Mucosa of gallbladder (tissue), 1 donor: Measurements from ENCODE around the gene CDC42EP4. TPM values are rescaled to one million over a fixed set of nuclear protein-coding genes. Genes with fewer than 3 reads are reported as not detected.
"Not testable (repeated sequence)": the region's sequence is repeated elsewhere in the genome, so short reads cannot be mapped to it uniquely, and the experiment has no call there.

ENCODE experiments used
- DNase-seq: peaks from one replicate; pipeline ENCODE4 v3.0.0-alpha.2; 2020; ENCODE audit warnings: low spot score
- total RNA-seq: library from RNA; stranded (reverse); gene quantifications from one replicate; pipeline ENCODE4 v1.2.1, GENCODE V29; 2021
- donor health status: DM: no; HTN: no; CAD: no.

CDC42EP4 gene
- total RNA-seq, 1 donor from 2014 or later = 77.6 TPM

GRCh38 chr17:73280191-73280590 lies 31.6 kb downstream of the CDC42EP4 start:
- no peak for DNase-seq

DNA sequence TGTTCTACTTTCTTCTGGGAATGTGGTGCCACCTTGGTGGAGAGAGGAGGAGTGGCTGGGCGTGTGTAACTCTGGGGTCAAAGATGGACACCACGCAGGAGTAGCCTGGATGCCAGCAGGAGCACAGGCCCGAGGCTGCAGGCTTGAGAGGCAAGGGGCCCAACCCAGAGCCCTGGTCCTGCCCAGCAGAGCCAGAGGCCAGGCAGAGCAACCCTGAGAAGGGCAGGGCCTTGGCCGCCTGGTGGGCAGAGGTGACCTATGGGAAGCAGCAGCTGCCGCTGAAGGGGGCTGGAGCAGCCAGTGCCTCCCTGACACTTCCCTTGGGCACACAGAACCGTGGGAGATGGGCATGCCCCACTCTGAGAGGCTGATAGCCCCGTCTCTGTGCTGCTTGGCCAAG lies 32.1 kb downstream of the CDC42EP4 start:
- DNase-seq = no peak

DNA sequence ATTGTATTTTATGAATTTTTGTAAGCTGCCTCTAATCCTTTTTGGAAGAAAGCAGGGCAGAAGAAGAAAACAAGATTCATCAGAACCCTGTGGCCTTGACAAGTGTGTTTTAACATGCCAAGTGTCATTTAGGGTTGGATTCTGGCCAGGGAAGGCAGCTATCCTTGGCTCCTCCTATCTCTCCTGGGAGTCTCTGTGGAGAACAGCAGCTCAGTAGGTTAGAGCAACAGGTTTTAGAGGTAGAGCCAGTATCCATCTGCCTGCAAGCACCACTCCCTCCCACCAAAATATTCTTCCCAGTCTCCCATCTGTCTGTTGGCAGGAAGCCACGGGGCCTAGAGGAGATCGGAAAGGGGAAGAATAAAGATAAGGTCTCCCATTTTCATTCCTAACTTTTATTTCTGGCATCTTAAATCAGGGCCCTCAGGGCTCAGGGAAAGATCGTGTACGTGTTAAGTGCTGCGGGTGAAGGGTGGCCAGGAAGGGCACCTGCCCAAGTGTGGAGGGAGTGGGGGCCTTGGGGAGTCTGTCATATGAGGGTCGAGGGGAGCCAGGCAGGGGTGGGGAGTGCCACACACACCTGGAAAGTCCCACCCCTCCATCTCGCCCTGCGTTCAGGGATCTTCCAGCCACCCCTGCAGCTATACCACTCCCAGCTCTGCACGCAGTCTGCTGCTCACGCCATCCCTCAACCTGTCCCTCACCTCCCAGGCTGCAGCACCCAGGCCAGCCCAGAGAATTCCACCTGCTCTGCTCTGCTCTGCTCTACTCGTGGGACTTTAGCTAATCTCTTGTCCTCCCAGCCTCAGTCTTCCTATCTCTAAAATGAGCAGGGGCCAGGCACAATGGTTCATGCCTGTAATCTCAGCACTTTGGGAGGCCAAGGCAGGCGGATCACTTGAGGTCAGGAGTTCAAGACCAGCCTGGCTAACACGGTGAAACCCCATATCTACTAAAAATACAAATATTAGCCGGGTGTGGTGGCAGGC lies 33.0 kb downstream of the CDC42EP4 start:
- no peak for DNase-seq

GRCh38 chr17:73278049-73278464 lies 33.7 kb downstream of the CDC42EP4 start:
- no peak for DNase-seq

- DNase-seq = no peak
Measured at GRCh38 chr17:73274490-73274889, 37.3 kb downstream of the CDC42EP4 start.

GRCh38 chr17:73272906-73273218 lies 38.9 kb downstream of the CDC42EP4 start:
- DNase-seq = no peak

- no peak for DNase-seq
Measured at GRCh38 chr17:73271072-73271471, 40.7 kb downstream of the CDC42EP4 start.

DNA sequence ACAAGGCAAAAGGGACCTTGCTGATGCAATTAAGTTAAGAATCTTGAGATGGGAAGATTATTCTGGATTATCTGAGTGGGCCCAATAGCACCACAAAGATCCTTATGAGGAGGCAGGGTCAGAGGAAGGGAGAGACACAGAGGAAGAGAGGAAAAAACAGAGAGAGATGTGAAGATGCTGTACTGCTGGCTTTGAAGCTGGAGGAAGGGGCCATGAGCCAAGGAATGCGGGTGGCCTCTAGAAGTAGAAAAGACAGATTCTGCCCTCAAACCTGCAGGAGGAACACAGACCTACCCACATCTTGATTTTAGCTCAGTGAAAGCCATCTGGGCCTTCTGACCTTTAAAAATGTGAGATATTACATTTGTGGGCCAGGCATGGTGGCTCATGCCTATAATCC lies 42.0 kb downstream of the CDC42EP4 start:
- DNase-seq = no peak

DNA sequence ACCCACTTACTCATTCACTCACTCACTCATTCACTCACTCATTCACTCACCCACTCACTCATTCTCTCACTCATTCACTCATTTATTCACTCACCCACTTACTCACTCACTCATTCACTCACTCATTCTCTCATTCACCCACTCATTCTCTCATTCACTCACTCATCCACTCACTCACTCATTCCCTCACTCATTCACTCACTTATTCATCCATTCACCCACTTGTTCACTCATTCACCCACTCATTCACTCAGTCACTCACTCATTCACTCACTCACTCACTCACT lies 42.5 kb downstream of the CDC42EP4 start:
- DNase-seq = no peak

DNA sequence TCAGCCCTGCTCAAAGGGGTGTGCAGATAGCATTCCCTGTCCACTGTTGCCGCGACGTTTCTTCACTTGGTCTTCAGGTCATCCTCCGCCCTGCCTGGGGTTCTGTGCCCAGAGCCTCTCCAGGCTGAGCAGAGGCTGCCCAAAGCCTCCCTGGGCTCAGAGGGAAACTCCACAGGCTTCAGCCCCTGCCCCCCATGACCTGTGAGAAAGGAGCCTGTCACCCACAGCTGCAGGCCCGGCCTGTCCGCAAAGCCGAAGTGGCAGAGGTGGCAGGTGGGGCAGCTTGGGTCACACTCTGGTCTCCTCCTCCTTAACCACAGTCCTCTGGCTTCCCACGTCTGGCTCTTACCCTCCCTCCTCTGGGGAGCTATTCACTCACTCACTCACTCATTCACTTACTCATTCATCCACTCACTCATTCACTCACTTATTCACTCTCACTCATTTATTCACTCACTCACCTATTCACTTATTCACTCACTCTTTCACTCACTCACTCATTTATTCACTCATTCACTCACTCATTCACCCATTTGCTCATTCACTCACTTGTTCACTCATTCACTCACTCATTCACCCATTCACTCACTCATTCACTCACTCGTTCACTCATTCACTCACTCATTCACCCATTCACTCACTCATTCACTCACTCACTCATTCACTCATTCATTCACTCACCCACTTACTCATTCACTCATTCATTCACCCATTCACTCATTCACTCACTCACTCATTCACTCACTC lies 43.0 kb downstream of the CDC42EP4 start:
- no peak for DNase-seq

GRCh38 chr17:73267648-73268537 lies 43.9 kb downstream of the CDC42EP4 start:
- no peak for DNase-seq

DNA sequence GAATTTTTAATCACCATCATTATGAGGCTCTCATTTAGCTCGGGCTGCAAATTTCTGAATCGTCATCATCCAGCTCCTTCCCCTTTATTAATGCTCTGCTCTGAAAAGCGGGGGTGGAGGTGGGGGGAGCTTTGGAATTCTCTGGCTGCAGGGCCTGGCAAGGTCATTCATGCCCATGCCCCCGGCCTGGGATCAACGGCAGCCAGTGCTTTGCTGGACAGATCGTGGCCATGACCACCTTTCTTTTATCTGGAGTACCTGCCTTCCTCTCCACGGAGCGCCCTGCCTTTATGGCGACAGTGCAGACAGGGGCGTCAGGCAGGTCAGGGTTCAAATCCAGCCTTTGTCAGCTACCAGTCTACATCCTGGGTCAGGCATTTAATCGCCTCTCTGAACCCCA lies 45.0 kb downstream of the CDC42EP4 start:
- no peak for DNase-seq

DNA sequence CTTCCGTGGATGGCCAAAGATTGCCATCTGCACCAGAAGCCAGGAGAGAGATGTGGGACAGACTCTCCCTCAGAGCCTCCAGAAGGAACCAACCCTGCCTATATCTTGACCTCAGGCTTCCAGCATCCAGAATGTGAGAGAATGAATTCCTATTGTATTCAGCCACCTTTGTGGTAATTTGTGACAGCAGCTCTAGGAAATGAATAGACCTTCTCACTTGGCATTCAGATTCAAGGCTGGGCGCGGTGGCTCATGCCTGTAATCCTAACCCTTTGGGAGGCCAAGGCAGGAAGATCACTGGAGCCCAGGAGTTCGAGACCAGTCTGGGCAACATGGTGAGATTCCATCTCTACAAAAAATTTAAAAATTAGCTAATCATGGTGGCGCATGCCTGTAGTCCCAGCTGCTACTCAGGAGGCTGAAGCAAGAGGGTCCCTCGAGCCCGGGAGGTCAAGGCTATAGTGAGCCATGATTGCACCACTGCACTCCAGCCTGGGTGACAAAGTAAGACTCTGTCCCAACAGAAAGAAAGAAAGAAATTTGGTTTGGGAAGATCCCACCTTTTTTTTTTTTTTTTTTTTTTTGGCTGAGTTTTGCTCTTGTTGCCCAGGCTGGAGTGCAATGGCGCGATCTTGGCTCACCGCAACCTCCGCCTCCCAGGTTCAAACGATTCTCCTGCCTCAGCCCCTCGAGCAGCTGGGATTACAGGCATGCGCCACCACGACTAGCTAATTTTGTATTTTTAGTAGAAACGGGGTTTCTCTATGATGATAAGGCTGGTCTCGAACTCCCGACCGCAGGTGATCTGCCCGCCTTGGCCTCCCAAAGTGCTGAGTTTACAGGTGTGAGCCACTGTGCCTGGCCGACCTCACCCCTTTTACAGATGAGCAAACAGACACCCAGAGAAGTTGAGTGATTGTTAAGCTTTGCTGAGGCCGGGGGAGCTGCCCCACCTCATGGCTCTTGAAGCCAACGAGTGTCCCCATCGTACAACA lies 45.9 kb downstream of the CDC42EP4 start:
- no peak for DNase-seq

DNA sequence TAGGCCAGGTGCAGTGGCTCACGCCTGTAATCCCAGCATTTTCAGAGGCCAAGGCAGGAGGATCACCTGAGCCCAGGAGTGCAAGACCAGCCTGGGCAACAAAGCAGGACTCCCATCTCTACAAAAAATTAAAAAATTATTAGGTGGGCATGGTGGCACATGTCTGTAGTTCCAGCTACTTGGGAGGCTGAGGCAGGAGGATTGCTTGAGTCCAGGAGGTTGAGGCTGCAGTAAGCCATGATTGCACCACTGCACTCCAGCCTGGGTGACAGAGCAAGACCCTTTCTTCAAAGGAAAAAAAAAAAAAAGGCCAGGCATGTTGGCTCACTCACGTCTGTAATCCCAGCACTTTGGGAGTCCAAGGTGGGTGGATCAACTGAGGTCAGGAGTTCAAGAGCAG lies 47.4 kb downstream of the CDC42EP4 start:
- DNase-seq = not testable (repeated sequence)

DNA sequence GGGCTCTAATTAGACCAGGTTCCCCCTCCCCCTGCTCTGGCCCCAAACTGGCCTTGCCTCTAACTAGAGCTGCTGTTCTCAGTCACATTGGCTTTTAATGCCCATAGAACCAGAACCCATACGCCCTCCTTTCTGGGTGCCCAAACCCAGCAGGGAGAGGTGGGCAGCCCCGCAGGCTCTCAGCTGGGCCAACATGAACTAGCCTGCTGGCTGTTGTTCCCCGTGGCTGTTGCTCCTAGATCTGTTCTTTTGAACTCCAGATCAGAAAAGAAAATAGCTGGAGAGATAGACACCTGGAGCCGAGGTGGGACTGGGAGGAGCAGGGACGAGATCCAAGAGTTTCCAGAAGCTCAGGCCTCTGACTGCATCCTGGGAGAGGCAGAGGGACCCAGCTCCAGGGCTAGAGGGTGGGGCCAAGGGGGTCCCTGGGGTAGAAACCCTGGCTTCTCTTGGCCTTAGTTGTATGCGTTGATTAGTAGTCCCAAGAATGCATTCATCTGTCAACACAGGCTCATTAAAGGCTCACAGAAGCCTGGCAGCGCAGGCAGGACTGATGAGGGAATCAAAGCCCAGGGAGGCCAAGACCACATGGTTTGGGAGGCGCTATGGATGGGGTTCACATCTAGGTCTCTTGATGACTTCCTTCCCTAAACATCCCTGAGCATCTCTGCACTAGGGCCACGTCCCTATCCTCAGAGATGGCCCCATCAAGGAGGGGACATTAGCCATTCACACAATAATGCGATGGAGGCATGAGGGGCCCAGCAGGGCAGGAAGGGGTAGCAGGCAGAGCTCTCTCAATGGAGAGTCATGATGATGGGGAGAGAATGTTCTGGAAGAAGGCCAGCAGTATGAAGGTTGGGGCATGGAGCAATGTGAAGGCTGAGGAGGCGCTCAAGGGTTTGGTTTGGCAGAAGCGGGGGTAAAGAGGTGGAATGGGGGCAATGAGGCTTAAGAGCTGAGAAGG lies 48.8 kb downstream of the CDC42EP4 start:
- no peak for DNase-seq

DNA sequence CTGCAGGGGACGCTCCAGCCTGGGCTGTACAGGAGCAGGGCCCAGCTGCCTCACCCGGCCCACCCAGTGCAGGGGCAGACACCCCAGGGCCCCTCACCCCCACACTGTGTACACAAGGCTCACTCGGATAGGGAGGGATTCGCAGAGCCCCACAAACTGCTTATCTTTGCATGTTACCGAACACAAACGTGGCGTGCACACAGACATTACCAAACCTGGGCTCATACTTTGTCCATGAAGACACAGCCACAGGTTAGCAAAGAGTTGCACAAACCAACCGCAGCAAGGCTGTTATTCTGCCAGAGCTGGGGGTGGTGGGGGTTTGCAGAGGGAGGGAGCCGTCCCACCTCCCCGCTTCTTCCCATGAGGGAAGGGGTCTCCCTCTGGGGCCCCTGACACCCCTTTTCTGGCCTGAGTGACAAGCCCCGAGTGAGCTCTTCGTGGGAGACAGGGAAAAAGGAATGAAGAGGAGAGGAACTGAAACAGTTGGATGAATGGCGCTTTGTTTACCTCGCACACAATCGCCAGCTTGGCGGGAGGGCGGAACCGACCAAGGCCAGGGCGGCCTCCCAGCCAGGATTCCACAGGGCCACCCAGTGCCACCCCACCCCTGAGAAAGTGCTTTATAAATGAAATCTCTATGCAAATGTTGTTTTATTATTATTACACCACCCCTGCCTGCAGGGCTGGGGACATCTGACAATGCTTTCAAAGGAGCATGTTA lies 49.7 kb downstream of the CDC42EP4 start:
- peak; percentile 40 for DNase-seq

- no peak for DNase-seq
Measured at GRCh38 chr17:73261617-73261951, 50.2 kb downstream of the CDC42EP4 start, which contains the start of gene CPSF4L. CPSF4L (minus strand) TSS chr17:73261880; CDS start chr17:73261818, 62 bp downstream.

- DNase-seq = no peak
Measured at GRCh38 chr17:73257516-73257915, 54.3 kb downstream of the CDC42EP4 start.

DNA sequence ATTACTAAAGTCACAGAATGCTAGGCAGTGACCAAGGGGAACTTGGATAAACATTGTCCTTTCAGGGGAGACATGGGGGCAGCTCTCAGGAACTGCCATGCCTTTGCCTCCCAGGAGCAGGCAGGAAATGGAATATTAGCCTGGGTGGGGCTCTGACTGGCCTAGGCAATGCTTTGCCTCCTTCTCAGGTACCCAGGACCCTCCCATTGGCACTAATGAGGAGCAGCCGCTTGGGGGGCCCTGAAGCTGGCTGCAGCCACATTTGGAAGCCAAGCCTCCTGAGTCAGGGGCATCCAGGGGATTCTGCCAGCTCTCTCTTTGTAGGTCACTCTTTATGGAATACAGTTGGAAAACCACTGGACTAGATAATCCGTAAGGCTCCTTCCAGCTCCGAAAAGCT lies 55.6 kb downstream of the CDC42EP4 start:
- no peak for DNase-seq
